HG02981 (cell line): Measurements from ENCODE around the gene NFATC2.

ENCODE experiments used
- ATAC-seq: cut with Tn5 transposase; IDR thresholded peaks from one replicate; pipeline ENCODE4 v1.9.1; 2021; ENCODE audit warnings: mild to moderate bottlenecking, moderate library complexity; ENCODE audit not compliant: unreplicated experiment

NFATC2 gene

GRCh38 chr20:51340451-51340840 lies 202.1 kb downstream of the NFATC2 start:
- no peak for ATAC-seq

GRCh38 chr20:51339721-51340450 lies 202.6 kb downstream of the NFATC2 start:
- ATAC-seq: no peak

- ATAC-seq: no peak
These were observed 203.7 kb downstream of the NFATC2 start for GRCh38 chr20:51338692-51339440.

- no peak for ATAC-seq
These were observed 205.3 kb downstream of the NFATC2 start for GRCh38 chr20:51337126-51337805.
